HG03342 (cell line): ENCODE measurements around the gene MRGPRX3.
"Not testable (repeated sequence)": the region's sequence is repeated elsewhere in the genome, so short reads cannot be mapped to it uniquely, and the experiment has no call there.

Experiments
- ATAC-seq: cut with Tn5 transposase; IDR thresholded peaks from one replicate; pipeline ENCODE4 v1.9.1; 2021; ENCODE audit warnings: mild to moderate bottlenecking, moderate library complexity; ENCODE audit not compliant: unreplicated experiment

MRGPRX3 gene

GRCh38 chr11:18132341-18132740 is at the start of gene MRGPRX3:
MRGPRX3 (plus strand) TSS chr11:18132571; CDS start chr11:18137203, 4,632 bp downstream.
- ATAC-seq = no peak

- no peak for ATAC-seq
Measured at GRCh38 chr11:18088366-18088765, 44.0 kb upstream of the MRGPRX3 start.

GRCh38 chr11:18088966-18089365 is 43.4 kb upstream of the MRGPRX3 start:
- no peak for ATAC-seq

GRCh38 chr11:18091731-18092130 is 40.6 kb upstream of the MRGPRX3 start:
- ATAC-seq = no peak

- no peak for ATAC-seq
Measured at GRCh38 chr11:18093959-18094358, 38.4 kb upstream of the MRGPRX3 start.

- no peak for ATAC-seq
Measured at GRCh38 chr11:18100926-18101656, 31.3 kb upstream of the MRGPRX3 start.

GRCh38 chr11:18105086-18105801 is 27.1 kb upstream of the MRGPRX3 start:
- no peak for ATAC-seq

- ATAC-seq = peak; percentile 95
Measured at GRCh38 chr11:18105802-18106574, 26.4 kb upstream of the MRGPRX3 start, which contains the start of gene SAAL1. SAAL1 (minus strand) TSS chr11:18106082; CDS start chr11:18106041, 41 bp downstream.

GRCh38 chr11:18106688-18107087 is 25.7 kb upstream of the MRGPRX3 start:
- ATAC-seq = no peak

GRCh38 chr11:18108254-18108653 is 24.1 kb upstream of the MRGPRX3 start:
- ATAC-seq = no peak

- ATAC-seq = no peak
Measured at GRCh38 chr11:18111005-18111404, 21.4 kb upstream of the MRGPRX3 start.

GRCh38 chr11:18115360-18116127 is 16.8 kb upstream of the MRGPRX3 start:
- ATAC-seq = peak; percentile 80

GRCh38 chr11:18121331-18121828 is 11.0 kb upstream of the MRGPRX3 start:
- not testable (repeated sequence) for ATAC-seq

- ATAC-seq = not testable (repeated sequence)
Measured at GRCh38 chr11:18131115-18131514, 1.3 kb upstream of the MRGPRX3 start.

GRCh38 chr11:18135308-18135707 is 2.9 kb downstream of the MRGPRX3 start:
- ATAC-seq = no peak

- ATAC-seq = no peak
Measured at GRCh38 chr11:18137186-18137800, 4.9 kb downstream of the MRGPRX3 start.

- no peak for ATAC-seq
Measured at GRCh38 chr11:18140145-18140544, 7.8 kb downstream of the MRGPRX3 start.

- ATAC-seq = no peak
Measured at GRCh38 chr11:18144243-18144642, 11.9 kb downstream of the MRGPRX3 start.

- no peak for ATAC-seq
Measured at GRCh38 chr11:18145025-18145424, 12.7 kb downstream of the MRGPRX3 start.

- no peak for ATAC-seq
Measured at GRCh38 chr11:18145837-18146236, 13.5 kb downstream of the MRGPRX3 start.
